ENCODE results near the gene LENG9. TPM values are rescaled to one million over a fixed set of nuclear protein-coding genes. Genes with fewer than 3 reads are reported as not detected.

The LENG9 gene
- total RNA-seq, 4 donors from 2014 or later, result 1.1 to 16.5 (median 12.3) TPM

DNA sequence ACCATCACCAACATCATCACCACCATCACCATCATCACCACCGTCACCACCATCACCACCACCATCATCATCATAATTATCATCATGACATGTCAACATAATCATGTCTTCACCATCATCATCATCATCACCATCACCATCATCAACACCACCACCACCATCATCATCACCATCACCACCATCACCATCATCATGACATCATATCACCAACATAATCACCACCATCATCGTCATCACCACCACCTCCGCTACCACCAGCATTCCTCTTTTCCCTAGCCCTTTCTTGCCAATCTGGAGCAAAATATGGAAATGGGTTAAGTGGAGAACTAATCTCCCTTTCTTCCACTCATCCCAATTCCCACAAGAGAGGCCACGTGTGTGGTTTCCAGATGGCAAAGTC lies 49.4 kb downstream of the LENG9 start:
- 84 to 97% methylated on average over 3 to 4 of the region's 4 CpGs for WGBS, 2 donors (ENCODE audit: low coverage in 1 of 2)
- intact Hi-C loops (cut with DNase I; ENCODE audit: low total_unique reads), result no loop called here
- in situ Hi-C loops (cut with MboI; ENCODE audit: low pct_ligation_motif_present in 1 of 4, low pct_unique_long_range_greater_than_20kb in 1 of 4, low sequenced_read_pairs in 3 of 4), result no loop called here

DNA sequence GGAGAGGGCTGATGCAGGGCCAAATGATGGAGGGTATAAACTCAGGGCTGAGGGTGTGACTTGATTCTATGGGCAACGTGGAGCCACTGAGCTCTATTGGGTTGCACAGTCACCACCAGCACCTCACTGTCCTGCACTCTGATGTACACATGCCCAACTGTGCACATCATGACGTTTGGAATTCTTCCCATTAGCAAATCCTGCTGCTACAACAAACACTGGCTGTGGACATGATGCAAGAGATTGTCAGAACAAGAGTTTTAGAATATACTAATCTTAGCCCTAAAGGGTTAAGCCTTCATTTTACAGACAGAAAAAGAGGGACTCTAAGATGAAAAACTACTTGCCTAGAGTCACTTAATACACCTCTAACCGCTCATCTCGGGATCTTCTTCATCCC lies 50.7 kb downstream of the LENG9 start:
- intact Hi-C loops (cut with DNase I; ENCODE audit: low total_unique reads), result no loop called here
- H3K9me3 ChIP-seq, result no peaks in the 10 kb centered on the region
- WGBS, 2 donors (ENCODE audit: low coverage in 1 of 2), result 65% methylated on average over 4 of the region's 4 CpGs; no CpG with 5 or more reads in 1 of the 2 donors

More for the DNA sequence above, 49.4 kb downstream of the LENG9 start:
- peaks cover 53% of the 10 kb centered on the region for H3K27me3 ChIP-seq
- H3K4me1 ChIP-seq, result no peaks in the 10 kb centered on the region
- no peaks in the 10 kb centered on the region for H3K36me3 ChIP-seq
- H3K27ac ChIP-seq, result no peak overlapping the region
- no peak overlapping the region for H3K4me3 ChIP-seq
- TF ChIP-seq, protein P1, sequence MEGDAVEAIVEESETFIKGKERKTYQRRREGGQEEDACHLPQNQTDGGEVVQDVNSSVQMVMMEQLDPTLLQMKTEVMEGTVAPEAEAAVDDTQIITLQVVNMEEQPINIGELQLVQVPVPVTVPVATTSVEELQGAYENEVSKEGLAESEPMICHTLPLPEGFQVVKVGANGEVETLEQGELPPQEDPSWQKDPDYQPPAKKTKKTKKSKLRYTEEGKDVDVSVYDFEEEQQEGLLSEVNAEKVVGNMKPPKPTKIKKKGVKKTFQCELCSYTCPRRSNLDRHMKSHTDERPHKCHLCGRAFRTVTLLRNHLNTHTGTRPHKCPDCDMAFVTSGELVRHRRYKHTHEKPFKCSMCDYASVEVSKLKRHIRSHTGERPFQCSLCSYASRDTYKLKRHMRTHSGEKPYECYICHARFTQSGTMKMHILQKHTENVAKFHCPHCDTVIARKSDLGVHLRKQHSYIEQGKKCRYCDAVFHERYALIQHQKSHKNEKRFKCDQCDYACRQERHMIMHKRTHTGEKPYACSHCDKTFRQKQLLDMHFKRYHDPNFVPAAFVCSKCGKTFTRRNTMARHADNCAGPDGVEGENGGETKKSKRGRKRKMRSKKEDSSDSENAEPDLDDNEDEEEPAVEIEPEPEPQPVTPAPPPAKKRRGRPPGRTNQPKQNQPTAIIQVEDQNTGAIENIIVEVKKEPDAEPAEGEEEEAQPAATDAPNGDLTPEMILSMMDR (IDR thresholded peaks at IDR 0.05), result no peak
- TF ChIP-seq EP300 (IDR thresholded peaks at IDR 0.05; ENCODE audit: low read depth) (no peak), POLR2A (IDR thresholded peaks at IDR 0.05) (no peak), POLR2AphosphoS5 (IDR thresholded peaks at IDR 0.05) (no peak)
- H3K9me3 ChIP-seq, result no peaks in the 10 kb centered on the region
- no peak for DNase-seq

More for the DNA sequence above, 50.7 kb downstream of the LENG9 start:
- no peaks in the 10 kb centered on the region for H3K4me1 ChIP-seq
- no peak for TF ChIP-seq EP300 (IDR thresholded peaks at IDR 0.05; ENCODE audit: low read depth)
- H3K4me3 ChIP-seq, result no peak overlapping the region
- H3K27ac ChIP-seq, result no peak overlapping the region
- in situ Hi-C loops (cut with MboI; ENCODE audit: low pct_ligation_motif_present in 1 of 4, low pct_unique_long_range_greater_than_20kb in 1 of 4, low sequenced_read_pairs in 3 of 4), result no loop called here
- H3K27me3 ChIP-seq, result peaks cover 40% of the 10 kb centered on the region
- H3K36me3 ChIP-seq, result no peaks in the 10 kb centered on the region
- DNase-seq, result no peak

Small RNA genes within 50 kb of the gene (small RNA-seq; reads per million reads assigned to genes)
- 0 to 0.36 (median 0) reads per million in 4 donors for gene AC245884.3

Other genes with a start within 250 kb of the LENG9 start
- 1 to 10 TPM; 2.2 to 7.6 (median 4.6) TPM for gene LILRB3, start 240.8 kb downstream of the LENG9 start, total RNA-seq
- 1 to 10 TPM in 2 of 4 donors, under 1 TPM in 1, not detected in 1; 0.79 to 1.4 (median 1.1) TPM for gene LILRA6, start 221.0 kb downstream of the LENG9 start, total RNA-seq
- 10 to 100 TPM in 1 of 4 donors, 1 to 10 TPM in 3; 8.3 to 10.7 (median 9.1) TPM for gene LILRB5, start 206.5 kb downstream of the LENG9 start, total RNA-seq
- gene LILRB2, start 182.7 kb downstream of the LENG9 start, total RNA-seq, result 1 to 10 TPM; 1.6 to 3.4 (median 2.1) TPM
- 1 to 10 TPM in 2 of 4 donors, not detected in 2; 1.6 TPM for gene LILRA5, start 150.6 kb downstream of the LENG9 start, total RNA-seq
- gene LILRA4, start 124.6 kb downstream of the LENG9 start, total RNA-seq, result under 1 TPM in 2 of 4 donors, not detected in 2; 0.14 to 0.79 TPM
- 10 to 100 TPM in 2 of 4 donors, 1 to 10 TPM in 2; 1.9 to 18.4 (median 7.3) TPM for gene LAIR1, start 98.8 kb downstream of the LENG9 start, total RNA-seq
- gene TTYH1, start 48.3 kb downstream of the LENG9 start, total RNA-seq, result 1 to 10 TPM; 1.1 to 7.5 (median 3.0) TPM
- 1,000 to 10,000 TPM in 1 of 4 donors, 100 to 1,000 TPM in 3; 194 to 1,037 (median 566) TPM for gene LENG8, start 14.6 kb downstream of the LENG9 start, total RNA-seq
- 100 to 1,000 TPM; 210 to 231 (median 214) TPM for gene CDC42EP5, start 9.5 kb upstream of the LENG9 start, total RNA-seq
- 1 to 10 TPM in 1 of 4 donors, not detected in 3; 3.2 TPM for gene LAIR2, start 39.1 kb upstream of the LENG9 start, total RNA-seq
- 1 to 10 TPM in 2 of 4 donors, not detected in 2; 1.1 to 1.5 TPM for gene LILRA2, start 110.0 kb upstream of the LENG9 start, total RNA-seq
- 1 to 10 TPM in 1 of 4 donors, under 1 TPM in 2, not detected in 1; 0.16 to 4.5 (median 0.27) TPM for gene LILRA1, start 129.9 kb upstream of the LENG9 start, total RNA-seq
- 1 to 10 TPM in 1 of 4 donors, under 1 TPM in 1, not detected in 2; 0.96 to 5.1 TPM for gene LILRB1, start 166.7 kb upstream of the LENG9 start, total RNA-seq
- gene LILRB4, start 199.2 kb upstream of the LENG9 start, total RNA-seq, result 10 to 100 TPM in 1 of 4 donors, 1 to 10 TPM in 2, not detected in 1; 1.8 to 47.1 (median 4.0) TPM